Sigmoid colon (tissue), 4 donors: Measurements from ENCODE around the gene ACTG1.

Experiments
- EP300 ChIP-seq, 4 donors: sonication (generic); formaldehyde crosslinking; IDR thresholded peaks; one replicate each; pipeline ENCODE4 v1.6.1; 2017; ENCODE audit warnings: antibody characterized with exemption in 4 of 4
- TF ChIP-seq, protein P1 (sequence below), 4 experiments: fragments of 450-650 bp in 3 of 4; fragments of 200-600 bp in 1 of 4; IDR thresholded peaks; one replicate each; pipeline ENCODE4 v1.5.1; 2016 to 2019; ENCODE audit warnings: antibody characterized with exemption in 4 of 4, mild to moderate bottlenecking in 3 of 4, moderate library complexity in 2 of 4

DNA sequence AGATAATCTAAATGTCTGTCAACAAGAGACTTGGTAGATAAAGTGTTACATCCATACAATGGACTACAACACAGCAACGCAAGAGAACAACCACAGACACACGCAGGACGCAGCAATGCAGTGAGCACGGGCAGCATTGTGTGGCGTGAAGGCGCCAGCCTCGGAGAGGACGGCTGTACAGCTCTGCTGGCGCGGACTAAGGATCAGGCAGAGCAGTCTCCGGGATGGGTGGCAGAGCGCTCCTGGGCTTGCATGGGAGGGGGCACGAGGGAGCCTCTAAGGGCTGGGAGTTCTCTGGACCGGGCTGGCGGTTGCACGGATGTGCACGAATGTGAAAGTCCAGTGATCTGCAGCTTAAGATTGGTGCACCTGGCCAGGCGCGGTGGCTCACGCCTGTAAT lies 34.5 kb downstream of the ACTG1 start:
- TF ChIP-seq, protein P1, sequence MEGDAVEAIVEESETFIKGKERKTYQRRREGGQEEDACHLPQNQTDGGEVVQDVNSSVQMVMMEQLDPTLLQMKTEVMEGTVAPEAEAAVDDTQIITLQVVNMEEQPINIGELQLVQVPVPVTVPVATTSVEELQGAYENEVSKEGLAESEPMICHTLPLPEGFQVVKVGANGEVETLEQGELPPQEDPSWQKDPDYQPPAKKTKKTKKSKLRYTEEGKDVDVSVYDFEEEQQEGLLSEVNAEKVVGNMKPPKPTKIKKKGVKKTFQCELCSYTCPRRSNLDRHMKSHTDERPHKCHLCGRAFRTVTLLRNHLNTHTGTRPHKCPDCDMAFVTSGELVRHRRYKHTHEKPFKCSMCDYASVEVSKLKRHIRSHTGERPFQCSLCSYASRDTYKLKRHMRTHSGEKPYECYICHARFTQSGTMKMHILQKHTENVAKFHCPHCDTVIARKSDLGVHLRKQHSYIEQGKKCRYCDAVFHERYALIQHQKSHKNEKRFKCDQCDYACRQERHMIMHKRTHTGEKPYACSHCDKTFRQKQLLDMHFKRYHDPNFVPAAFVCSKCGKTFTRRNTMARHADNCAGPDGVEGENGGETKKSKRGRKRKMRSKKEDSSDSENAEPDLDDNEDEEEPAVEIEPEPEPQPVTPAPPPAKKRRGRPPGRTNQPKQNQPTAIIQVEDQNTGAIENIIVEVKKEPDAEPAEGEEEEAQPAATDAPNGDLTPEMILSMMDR (IDR thresholded peaks at IDR 0.05) = no peak
- no peak for TF ChIP-seq EP300 (IDR thresholded peaks at IDR 0.05)
